Mucosa of rectum (tissue), 2 donors: ENCODE measurements around the gene STAT3.

Source experiments
- H3K27ac ChIP-seq, 2 donors: one replicate each; pipeline ENCODE4 v1.7.0; 2013; ENCODE audit warnings: inconsistent platforms in 2 of 2, low read depth in 2 of 2, low read length in 2 of 2
- H3K27me3 ChIP-seq, 2 donors: one replicate each; pipeline ENCODE4 v1.7.0; 2013; ENCODE audit warnings: low read length in 2 of 2; ENCODE audit not compliant: control insufficient read depth in 2 of 2, insufficient read depth in 2 of 2
- H3K36me3 ChIP-seq, 2 donors: one replicate each; pipeline ENCODE4 v1.7.0; 2013; ENCODE audit warnings: low read length in 2 of 2; ENCODE audit not compliant: control insufficient read depth in 2 of 2, insufficient read depth in 2 of 2
- H3K4me1 ChIP-seq, 2 donors: one replicate each; pipeline ENCODE4 v1.7.0; 2013; ENCODE audit warnings: low read length in 2 of 2, mild to moderate bottlenecking in 1 of 2; ENCODE audit not compliant: control insufficient read depth in 2 of 2, insufficient read depth in 2 of 2
- H3K4me3 ChIP-seq, 2 donors: one replicate each; pipeline ENCODE4 v1.7.0; 2013; ENCODE audit warnings: low read length in 2 of 2
- H3K9ac ChIP-seq, 2 donors: one replicate each; pipeline ENCODE4 v1.7.0; 2013; ENCODE audit warnings: low read length in 2 of 2, low read depth in 1 of 2, mild to moderate bottlenecking in 1 of 2
- H3K9me3 ChIP-seq, 2 donors: one replicate each; pipeline ENCODE4 v1.7.0; 2013; ENCODE audit warnings: low read length in 2 of 2; ENCODE audit not compliant: control insufficient read depth in 2 of 2
- donor health status: healthy.
- donor health status: Normal muscosa, but diverticular disease.

Gene STAT3

DNA sequence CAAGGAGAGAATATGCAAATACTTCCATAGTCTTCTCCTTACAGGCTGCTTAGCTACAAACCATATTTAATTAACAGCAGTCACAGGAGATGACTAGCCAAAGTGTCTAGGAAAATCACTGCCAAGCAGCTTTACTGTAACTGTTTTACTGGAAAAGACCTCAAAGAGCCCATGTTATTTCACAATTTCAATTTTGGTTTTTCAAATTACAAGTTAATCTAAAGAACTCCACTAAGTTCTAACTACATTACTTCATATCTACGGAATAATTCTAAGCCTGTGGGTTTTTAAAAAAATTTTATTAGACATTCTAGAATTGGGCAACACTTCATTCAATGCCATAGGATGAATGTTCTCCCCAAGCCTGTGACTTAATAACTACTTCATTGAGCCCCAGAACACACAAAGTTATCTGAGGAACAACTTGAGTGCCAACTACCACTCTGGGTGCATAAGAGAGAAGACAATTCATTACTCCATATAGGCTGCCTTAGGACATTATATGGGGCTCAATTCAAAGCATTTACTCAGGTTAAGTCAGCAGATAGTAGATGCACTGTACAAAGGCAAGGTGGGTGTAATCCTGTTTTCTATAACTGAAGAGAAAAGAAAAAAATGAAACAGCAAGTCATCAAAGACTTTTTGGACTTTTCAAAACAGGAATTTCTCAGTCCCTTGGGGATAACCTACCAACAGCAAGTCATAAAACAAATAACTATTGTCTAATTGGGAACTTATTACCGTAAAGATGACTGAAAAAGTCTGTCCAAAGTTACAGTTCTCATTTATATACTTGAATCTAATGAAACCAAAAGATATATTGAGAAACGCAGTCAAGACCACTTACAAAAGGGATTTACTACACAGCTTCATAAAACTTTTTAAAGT lies 33.0 kb downstream of the STAT3 start:
- Histone ChIP-seq H3K36me3 (no peaks in the 10 kb centered on the region), H3K27me3 (no peaks in the 10 kb centered on the region), H3K9ac (no peak overlapping the region), H3K27ac (no peak overlapping the region), H3K9me3 (no peaks in the 10 kb centered on the region), H3K4me1 (peaks cover 0 to 2% of the 10 kb centered on the region in 2 donors), H3K4me3 (no peak overlapping the region)

DNA sequence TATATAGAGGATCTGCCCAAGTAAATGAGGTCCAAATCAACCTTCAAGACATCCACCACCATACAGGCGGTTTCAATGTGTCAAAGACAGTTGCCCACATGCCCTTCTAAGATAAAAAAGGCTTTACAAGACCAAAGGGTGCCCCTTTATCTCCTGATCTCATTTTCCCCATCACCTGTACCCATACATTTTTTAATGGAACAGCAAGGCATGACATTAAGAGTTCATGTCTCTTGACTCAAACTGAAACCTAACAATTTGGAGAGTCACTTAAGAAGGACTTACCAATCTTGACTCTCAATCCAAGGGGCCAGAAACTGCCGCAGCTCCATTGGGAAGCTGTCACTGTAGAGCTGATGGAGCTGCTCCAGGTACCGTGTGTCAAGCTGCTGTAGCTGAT lies 40.1 kb downstream of the STAT3 start:
- no peak overlapping the region for H3K27ac ChIP-seq
- H3K9ac ChIP-seq = no peak overlapping the region
- no peaks in the 10 kb centered on the region for H3K27me3 ChIP-seq
- peaks cover 0 to 4% of the 10 kb centered on the region in 2 donors for H3K4me1 ChIP-seq
- no peaks in the 10 kb centered on the region for H3K9me3 ChIP-seq
- no peak overlapping the region for H3K4me3 ChIP-seq
- peaks cover 18 to 23% of the 10 kb centered on the region in 2 donors for H3K36me3 ChIP-seq

DNA sequence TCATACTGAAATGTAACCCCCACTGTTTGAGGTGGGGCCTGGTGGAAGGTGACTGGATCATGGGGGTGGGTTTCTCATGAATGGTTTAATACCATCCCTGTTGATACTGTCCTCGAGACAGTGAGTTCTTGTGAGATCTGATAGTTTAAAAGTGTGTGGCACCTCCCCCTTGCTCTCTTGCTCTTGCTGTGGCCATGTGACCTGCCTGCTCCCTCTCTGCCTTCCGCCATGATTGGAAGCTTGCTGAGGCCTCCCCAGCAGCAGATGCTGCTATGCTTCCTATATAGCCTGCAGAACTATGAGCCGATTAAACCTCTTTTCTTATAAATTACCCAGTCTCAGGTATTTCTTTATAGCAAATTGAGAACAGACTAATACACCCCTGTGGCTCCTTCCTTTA lies 40.6 kb downstream of the STAT3 start:
- H3K9ac ChIP-seq = no peak overlapping the region
- no peaks in the 10 kb centered on the region for H3K27me3 ChIP-seq
- H3K27ac ChIP-seq = no peak overlapping the region
- H3K4me3 ChIP-seq = no peak overlapping the region
- no peaks in the 10 kb centered on the region for H3K9me3 ChIP-seq
- peaks cover 0 to 4% of the 10 kb centered on the region in 2 donors for H3K4me1 ChIP-seq
- H3K36me3 ChIP-seq = peaks cover 20 to 28% of the 10 kb centered on the region in 2 donors

DNA sequence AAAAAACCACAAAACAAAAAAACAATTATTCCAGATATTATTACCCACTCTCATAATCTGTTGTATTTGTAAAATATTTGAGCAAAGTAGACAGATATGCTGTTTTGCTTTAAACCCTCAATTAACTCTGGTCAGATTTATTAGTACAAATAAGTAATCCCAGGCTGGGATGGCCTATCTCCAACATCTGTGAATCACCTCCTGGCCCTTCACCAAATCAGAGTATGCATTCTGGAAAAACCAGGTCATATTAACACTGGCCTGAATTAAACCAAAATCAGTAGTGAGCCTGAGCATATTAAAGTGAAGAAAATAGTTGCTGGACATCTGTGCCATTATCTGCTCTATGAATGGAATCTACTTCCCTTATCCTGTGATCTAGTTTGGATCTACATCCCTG lies 41.0 kb downstream of the STAT3 start:
- H3K4me3 ChIP-seq = no peak overlapping the region
- no peaks in the 10 kb centered on the region for H3K9me3 ChIP-seq
- H3K9ac ChIP-seq = no peak overlapping the region
- no peak overlapping the region for H3K27ac ChIP-seq
- H3K36me3 ChIP-seq = peaks cover 21 to 31% of the 10 kb centered on the region in 2 donors
- peaks cover 0 to 4% of the 10 kb centered on the region in 2 donors for H3K4me1 ChIP-seq
- no peaks in the 10 kb centered on the region for H3K27me3 ChIP-seq

DNA sequence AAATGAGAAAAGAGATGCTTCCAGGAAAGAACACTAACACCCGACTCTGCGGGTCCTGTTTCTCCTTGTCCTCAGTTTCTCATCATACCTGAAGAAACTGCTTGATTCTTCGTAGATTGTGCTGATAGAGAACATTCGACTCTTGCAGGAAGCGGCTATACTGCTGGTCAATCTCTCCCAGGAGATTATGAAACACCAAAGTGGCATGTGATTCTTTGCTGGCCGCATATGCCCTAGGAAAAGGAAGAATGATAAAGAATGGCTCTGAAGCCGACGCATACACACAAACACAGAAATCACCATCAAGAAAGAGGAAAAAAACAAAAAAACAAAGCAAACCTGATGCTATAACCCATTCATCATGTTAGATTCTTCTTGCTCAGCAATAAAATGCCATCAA lies 41.8 kb downstream of the STAT3 start:
- Histone ChIP-seq H3K36me3 (peaks cover 21 to 38% of the 10 kb centered on the region in 2 donors), H3K27me3 (no peaks in the 10 kb centered on the region), H3K27ac (no peak overlapping the region), H3K9me3 (no peaks in the 10 kb centered on the region), H3K9ac (no peak overlapping the region), H3K4me3 (no peak overlapping the region), H3K4me1 (peaks cover 0 to 4% of the 10 kb centered on the region in 2 donors)

DNA sequence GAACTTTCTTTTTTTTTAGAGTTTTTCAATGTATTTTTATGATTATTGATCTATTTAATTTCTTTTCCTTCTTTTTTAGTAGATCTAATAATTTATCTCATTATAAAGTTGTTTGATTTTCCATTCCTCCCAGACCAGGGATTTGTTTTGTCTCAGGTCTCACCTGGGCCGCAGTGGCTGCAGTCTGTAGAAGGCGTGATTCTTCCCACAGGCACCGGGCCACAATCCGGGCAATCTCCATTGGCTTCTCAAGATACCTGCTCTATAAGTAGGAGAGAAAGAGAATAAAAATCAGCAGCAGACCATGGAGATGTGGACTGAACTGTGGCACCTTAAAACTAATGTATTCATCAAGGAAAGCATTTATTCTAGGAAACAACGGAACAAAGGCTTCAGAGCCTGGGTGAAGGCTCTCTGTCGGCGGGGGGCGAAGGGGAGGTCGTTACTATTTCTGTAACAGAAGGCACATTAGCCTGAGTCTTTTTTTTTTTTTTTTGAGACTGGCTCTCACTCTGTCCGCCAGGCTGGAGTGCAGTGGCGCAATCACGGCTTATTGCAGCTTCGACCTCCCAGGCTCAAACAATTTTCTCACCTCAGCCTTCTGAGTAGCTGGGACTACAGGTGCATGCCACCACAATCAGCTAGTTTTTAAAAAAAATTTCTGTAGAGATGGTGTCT lies 42.7 kb downstream of the STAT3 start:
- Histone ChIP-seq H3K9me3 (no peaks in the 10 kb centered on the region), H3K4me3 (no peak overlapping the region), H3K27me3 (no peaks in the 10 kb centered on the region), H3K4me1 (peaks cover 3 to 4% of the 10 kb centered on the region in 2 donors), H3K9ac (no peak overlapping the region), H3K27ac (no peak overlapping the region), H3K36me3 (peaks cover 29 to 46% of the 10 kb centered on the region in 2 donors)

DNA sequence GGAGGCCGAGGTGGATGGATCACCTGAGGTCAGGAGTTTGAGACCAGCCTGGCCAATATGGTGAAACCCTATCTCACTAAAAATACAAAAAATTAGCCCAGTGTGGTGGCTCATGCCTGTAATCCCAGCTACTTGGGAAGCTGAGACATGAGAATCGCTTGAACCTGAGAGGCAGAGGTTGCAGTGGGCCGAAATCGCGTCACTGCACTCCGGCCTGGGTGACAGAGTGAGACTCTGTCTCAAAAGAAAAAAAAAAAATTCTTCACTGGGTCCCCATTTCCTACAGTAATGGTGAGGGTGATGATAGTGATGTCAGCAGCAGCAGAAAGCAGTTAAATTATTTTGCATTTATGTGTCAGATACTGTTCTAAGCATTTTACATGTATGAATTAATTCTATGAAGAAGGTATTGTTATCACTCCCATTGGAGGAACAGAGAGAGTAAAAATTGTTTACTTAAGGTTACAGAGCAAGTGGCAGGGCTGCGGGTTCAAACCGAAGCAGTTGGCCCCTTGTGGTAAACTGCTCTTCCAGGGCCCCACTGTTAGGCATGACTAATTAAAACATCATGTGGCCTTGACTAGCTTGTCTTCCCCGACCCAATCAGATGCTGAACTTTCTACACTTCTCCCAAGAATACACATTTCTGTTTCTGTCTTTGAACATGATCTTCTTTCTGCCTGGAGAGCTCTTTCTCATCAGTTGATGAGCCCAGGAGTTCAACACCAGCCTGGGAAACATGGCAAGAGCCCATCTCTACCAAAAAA lies 45.8 kb downstream of the STAT3 start:
- peaks cover 39 to 62% of the 10 kb centered on the region in 2 donors for H3K36me3 ChIP-seq
- no peaks in the 10 kb centered on the region for H3K9me3 ChIP-seq
- no peaks in the 10 kb centered on the region for H3K27me3 ChIP-seq
- no peak overlapping the region for H3K27ac ChIP-seq
- no peak overlapping the region for H3K9ac ChIP-seq
- no peak overlapping the region for H3K4me3 ChIP-seq
- peaks cover 3% of the 10 kb centered on the region in 2 donors for H3K4me1 ChIP-seq

DNA sequence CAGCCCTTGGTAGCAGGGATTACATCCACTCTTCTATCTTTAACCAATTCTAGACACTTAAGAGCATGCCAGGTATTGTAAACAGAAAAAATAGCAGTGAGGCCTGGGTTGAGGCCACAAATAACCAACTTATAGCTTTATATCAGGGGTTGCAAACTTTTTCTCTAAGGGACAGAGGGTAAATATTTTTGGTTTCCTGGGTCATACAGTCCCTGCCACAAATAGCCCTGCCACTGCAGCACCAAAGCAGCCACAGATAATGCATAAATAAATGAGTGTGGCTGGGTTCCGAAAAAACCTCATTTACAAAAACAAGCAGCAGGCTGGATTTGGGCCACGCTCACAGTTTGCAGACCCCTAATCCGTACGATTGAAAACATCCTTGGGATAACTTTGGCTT lies 46.7 kb downstream of the STAT3 start:
- Histone ChIP-seq H3K9me3 (no peaks in the 10 kb centered on the region), H3K36me3 (peaks cover 42 to 64% of the 10 kb centered on the region in 2 donors), H3K4me1 (peaks cover 0 to 3% of the 10 kb centered on the region in 2 donors), H3K27ac (no peak overlapping the region), H3K4me3 (no peak overlapping the region), H3K9ac (no peak overlapping the region), H3K27me3 (no peaks in the 10 kb centered on the region)

DNA sequence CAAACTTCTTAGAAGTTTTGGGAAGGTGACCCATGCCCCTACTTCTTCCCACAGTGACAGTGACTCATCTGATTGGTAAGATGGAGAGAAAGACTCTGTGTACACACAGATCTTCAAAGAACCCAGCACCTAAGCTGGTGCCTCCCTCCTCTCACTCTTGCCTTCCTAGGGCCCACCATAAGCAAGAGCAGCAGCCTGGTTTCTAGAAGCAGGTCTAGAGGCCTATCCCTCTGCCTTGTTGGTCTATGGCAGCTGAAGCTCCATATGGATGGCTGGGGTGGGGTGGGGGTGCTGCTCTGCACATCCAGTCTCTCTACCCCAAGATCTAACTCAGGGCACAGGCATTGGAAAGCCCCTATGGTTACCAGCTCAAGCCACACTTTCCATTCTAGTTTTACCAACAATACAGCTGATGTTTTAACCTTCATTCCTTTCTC lies 47.5 kb downstream of the STAT3 start:
- no peak overlapping the region for H3K9ac ChIP-seq
- no peaks in the 10 kb centered on the region for H3K9me3 ChIP-seq
- no peaks in the 10 kb centered on the region for H3K27me3 ChIP-seq
- no peak overlapping the region for H3K27ac ChIP-seq
- peaks cover 0 to 3% of the 10 kb centered on the region in 2 donors for H3K4me1 ChIP-seq
- H3K36me3 ChIP-seq = peaks cover 42 to 63% of the 10 kb centered on the region in 2 donors
- no peak overlapping the region for H3K4me3 ChIP-seq
